GM12864 (cell line): Measurements from ENCODE around the gene NUDT11.
"Not testable (repeated sequence)": the region's sequence is repeated elsewhere in the genome, so short reads cannot be mapped to it uniquely, and the experiment has no call there.

Experiments
- DNase-seq: peaks from one replicate; pipeline ENCODE4 v3.0.0-alpha.2; 2011; ENCODE audit warnings: low read depth
- H3K4me3 ChIP-seq: 2 replicates; pipeline ENCODE4 v1.5.1; 2011; ENCODE audit warnings: mild to moderate bottlenecking, low read depth, low read length, control low read depth
- CTCF ChIP-seq: IDR thresholded peaks from 2 replicates; pipeline ENCODE4 v1.5.1; 2011; ENCODE audit warnings: low read depth, mild to moderate bottlenecking, moderate library complexity, low read length, control low read depth, inconsistent platforms; ENCODE audit errors: missing control alignments

NUDT11 gene

GRCh38 chrX:51496501-51497291 is at the start of gene NUDT11:
NUDT11 (minus strand) TSS chrX:51496592; CDS start chrX:51496444, 148 bp downstream.
- no peak for DNase-seq
- H3K4me3 ChIP-seq: peak within 1 kb of the TSS; percentile 38
- TF ChIP-seq CTCF: no peak

- DNase-seq: no peak
- no peak overlapping the region for H3K4me3 ChIP-seq
- TF ChIP-seq CTCF: no peak
Measured at GRCh38 chrX:51520393-51520792, 24.0 kb upstream of the NUDT11 start.

- not testable (repeated sequence) for DNase-seq, H3K4me3 ChIP-seq
Measured at GRCh38 chrX:51519131-51519530, 22.7 kb upstream of the NUDT11 start.

- DNase-seq: no peak
- TF ChIP-seq CTCF: no peak
- H3K4me3 ChIP-seq: no peak overlapping the region
Measured at GRCh38 chrX:51507551-51507950, 11.2 kb upstream of the NUDT11 start.

- not testable (repeated sequence) for DNase-seq
- H3K4me3 ChIP-seq: peak overlapping the region; percentile 38
Measured at GRCh38 chrX:51495701-51496488, 497 bp downstream of the NUDT11 start.

- no peak overlapping the region for H3K4me3 ChIP-seq
- no peak for DNase-seq
- TF ChIP-seq CTCF: no peak
Measured at GRCh38 chrX:51494409-51494808, 2.0 kb downstream of the NUDT11 start.

- no peak overlapping the region for H3K4me3 ChIP-seq
- DNase-seq: no peak
- no peak for TF ChIP-seq CTCF
Measured at GRCh38 chrX:51487960-51488267, 8.5 kb downstream of the NUDT11 start.

GRCh38 chrX:51484616-51485015 is 11.8 kb downstream of the NUDT11 start:
- no peak overlapping the region for H3K4me3 ChIP-seq
- TF ChIP-seq CTCF: no peak
- no peak for DNase-seq

GRCh38 chrX:51482411-51482810 is 14.0 kb downstream of the NUDT11 start:
- H3K4me3 ChIP-seq, DNase-seq: not testable (repeated sequence)
